Neutrophil (primary cell): Measurements from ENCODE around the gene CPA5.

Experiments used
- H3K27ac ChIP-seq: fragments of 200-600 bp; sonication (generic); 2 replicates; pipeline ENCODE4 v1.5.1; 2016; ENCODE audit warnings: mild to moderate bottlenecking, moderate library complexity
- H3K27me3 ChIP-seq: fragments of 200-600 bp; sonication (generic); 2 replicates; pipeline ENCODE4 v1.6.0; 2016; ENCODE audit warnings: mild to moderate bottlenecking
- H3K36me3 ChIP-seq: fragments of 200-600 bp; sonication (generic); 2 replicates; pipeline ENCODE4 v1.5.1; 2017
- H3K4me1 ChIP-seq, 2 experiments: fragments of 200-600 bp in 1 of 2; sonication (generic) in 1 of 2; 1 replicate in 1 of 2; 2 replicates in 1 of 2; pipeline versions ENCODE4 v1.5.1 to v1.6.1; 2013 to 2016; ENCODE audit warnings: low read depth in 1 of 2, low read length in 1 of 2, mild to moderate bottlenecking in 1 of 2, moderate library complexity in 1 of 2; ENCODE audit not compliant: control insufficient read depth in 1 of 2, insufficient read depth in 1 of 2
- H3K4me3 ChIP-seq, 2 experiments: fragments of 200-600 bp in 1 of 2; sonication (generic) in 1 of 2; 1 replicate in 1 of 2; 2 replicates in 1 of 2; pipeline ENCODE4 v1.5.1; 2013 to 2016; ENCODE audit warnings: low read depth in 1 of 2, low read length in 1 of 2, mild to moderate bottlenecking in 1 of 2, moderate library complexity in 1 of 2
- H3K9me3 ChIP-seq: fragments of 200-600 bp; sonication (generic); 2 replicates; pipeline ENCODE4 v1.5.1; 2016
- CTCF ChIP-seq: fragments of 200-600 bp; sonication (generic); IDR thresholded peaks from 2 replicates; pipeline ENCODE4 v1.5.1; 2016; ENCODE audit warnings: antibody characterized with exemption

The CPA5 gene

DNA sequence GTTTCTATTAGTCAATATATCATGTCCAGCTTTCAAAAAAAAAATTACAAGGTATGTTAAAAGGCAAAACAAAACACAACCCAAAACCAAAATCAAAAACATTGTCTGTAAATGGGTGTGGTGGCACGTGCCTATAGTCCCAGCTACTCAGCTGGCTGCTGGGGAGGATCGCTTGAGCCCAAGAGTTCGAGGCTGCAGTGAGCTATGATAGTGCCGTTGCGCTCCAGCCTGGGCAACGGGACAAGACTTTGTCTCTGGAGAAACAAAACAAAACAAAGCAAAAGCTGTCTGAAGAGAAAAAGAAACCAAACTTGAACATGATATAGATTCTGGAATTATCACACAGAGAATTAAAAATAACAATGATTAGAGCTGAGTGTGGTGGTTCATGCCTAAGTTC, 10.3 kb upstream of the CPA5 start:
- H3K36me3 ChIP-seq = no peaks in the 10 kb centered on the region
- H3K27me3 ChIP-seq = no peaks in the 10 kb centered on the region
- H3K9me3 ChIP-seq = no peaks in the 10 kb centered on the region
- no peak overlapping the region for H3K4me3 ChIP-seq
- no peak for TF ChIP-seq CTCF
- H3K4me1 ChIP-seq = no peaks in the 10 kb centered on the region
- no peak overlapping the region for H3K27ac ChIP-seq

DNA sequence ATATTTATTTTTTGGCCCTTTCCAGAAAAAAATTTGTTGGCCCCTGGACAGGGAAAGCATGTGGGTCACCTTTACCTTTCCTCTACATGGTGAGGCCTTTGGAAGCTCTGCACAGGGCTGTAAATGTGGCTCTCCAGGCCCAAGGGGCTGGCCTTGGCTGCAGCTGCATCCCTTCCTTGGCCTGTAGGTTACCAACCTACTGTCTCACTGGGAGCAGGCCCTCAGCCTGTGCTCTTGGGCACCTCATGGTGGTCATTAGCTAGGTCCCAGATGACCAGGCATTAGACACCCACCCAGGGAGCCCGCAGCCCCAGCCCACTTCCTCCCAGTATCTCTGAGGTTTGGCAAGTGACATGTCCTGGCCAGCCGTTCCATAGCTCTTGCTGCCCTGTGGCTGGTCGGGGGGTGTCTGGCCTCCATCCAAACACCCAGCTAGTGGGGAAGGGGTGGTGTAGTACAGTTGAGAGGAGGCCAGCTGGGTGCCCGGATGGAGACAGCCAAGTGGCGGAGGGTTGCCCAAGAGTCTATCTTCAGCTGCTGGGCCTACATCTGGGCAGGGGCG, 7.1 kb upstream of the CPA5 start:
- no peaks in the 10 kb centered on the region for H3K36me3 ChIP-seq
- no peaks in the 10 kb centered on the region for H3K27me3 ChIP-seq
- no peaks in the 10 kb centered on the region for H3K4me1 ChIP-seq
- H3K27ac ChIP-seq = no peak overlapping the region
- no peak overlapping the region for H3K4me3 ChIP-seq
- H3K9me3 ChIP-seq = no peaks in the 10 kb centered on the region
- no peak for TF ChIP-seq CTCF

DNA sequence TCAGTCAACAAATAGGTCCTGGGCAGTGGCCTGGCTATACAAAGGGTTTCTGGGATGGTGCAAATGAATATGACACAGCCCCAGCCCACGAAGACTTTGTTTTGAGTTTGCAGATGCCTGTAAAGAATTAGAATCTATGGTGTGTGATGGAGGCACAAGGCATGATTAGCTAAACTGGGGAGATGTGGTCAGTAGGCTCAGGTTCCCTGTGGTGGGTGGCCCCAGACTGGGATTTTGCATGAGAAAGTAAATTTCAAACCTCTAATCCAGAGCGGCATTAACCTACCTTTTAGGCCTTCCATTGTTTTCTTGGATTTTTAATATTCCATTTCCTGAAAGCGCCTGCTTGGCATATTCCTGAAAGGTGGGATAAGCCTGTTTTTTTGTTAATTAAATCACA, 6.4 kb upstream of the CPA5 start:
- H3K27ac ChIP-seq = no peak overlapping the region
- H3K4me3 ChIP-seq = no peak overlapping the region
- no peaks in the 10 kb centered on the region for H3K27me3 ChIP-seq
- H3K36me3 ChIP-seq = no peaks in the 10 kb centered on the region
- H3K4me1 ChIP-seq = no peaks in the 10 kb centered on the region
- TF ChIP-seq CTCF = no peak
- H3K9me3 ChIP-seq = no peaks in the 10 kb centered on the region

- H3K4me1 ChIP-seq = no peaks in the 10 kb centered on the region
- H3K27me3 ChIP-seq = no peaks in the 10 kb centered on the region
- no peak overlapping the region for H3K27ac ChIP-seq
- no peaks in the 10 kb centered on the region for H3K9me3 ChIP-seq
- H3K4me3 ChIP-seq = no peak overlapping the region
- no peaks in the 10 kb centered on the region for H3K36me3 ChIP-seq
- no peak for TF ChIP-seq CTCF
These were observed 2.7 kb upstream of the CPA5 start for GRCh38 chr7:130341882-130342281.

- Histone ChIP-seq H3K4me1 (no peaks in the 10 kb centered on the region), H3K4me3 (no peak overlapping the region), H3K27ac (no peak overlapping the region), H3K27me3 (no peaks in the 10 kb centered on the region), H3K9me3 (no peaks in the 10 kb centered on the region), H3K36me3 (no peaks in the 10 kb centered on the region)
- no peak for TF ChIP-seq CTCF
These were observed 1.8 kb upstream of the CPA5 start for GRCh38 chr7:130342701-130343380.
